Colonic mucosa (tissue), 4 donors: ENCODE results near the gene TMEM89. TPM values are rescaled to one million over a fixed set of nuclear protein-coding genes. Genes with fewer than 3 reads are reported as not detected.
A peak's percentile ranks its signal among the peaks of the same experiment; 100 is the strongest.

Experiments
- DNase-seq: peaks from one replicate; pipeline ENCODE4 v3.0.0-alpha.2; 2020
- H3K27ac ChIP-seq: fragments of 200-600 bp; one replicate; pipeline ENCODE4 v1.8.0; 2021
- H3K27me3 ChIP-seq: fragments of 200-600 bp; one replicate; pipeline ENCODE4 v1.8.0; 2021
- H3K36me3 ChIP-seq: fragments of 200-600 bp; one replicate; pipeline ENCODE4 v1.8.0; 2021
- H3K4me1 ChIP-seq: fragments of 200-600 bp; one replicate; pipeline ENCODE4 v1.8.0; 2021; ENCODE audit warnings: mild to moderate bottlenecking
- H3K4me3 ChIP-seq: fragments of 200-600 bp; one replicate; pipeline ENCODE4 v1.8.0; 2021
- H3K9ac ChIP-seq, 2 donors: one replicate each; pipeline ENCODE4 v1.7.0; 2013; ENCODE audit warnings: control low read depth in 2 of 2, low read depth in 2 of 2, low read length in 2 of 2
- H3K9me3 ChIP-seq: fragments of 200-600 bp; one replicate; pipeline ENCODE4 v1.8.0; 2021
- intact Hi-C: fragments of 100-400 bp; cut with DNase I; formaldehyde crosslinking; loops from one replicate; pipeline ENCODE4 v1.14.1; 2022
- total RNA-seq, 2 donors: library from RNA; stranded (reverse); fragmentation: NEBNext Ultra II Directional in 1 of 2; extraction: Animal tissue kit (Norgen Biotek cat#: 25700) in 1 of 2; gene quantifications; one replicate each; pipeline ENCODE4 v1.2.1, GENCODE V29; 2021
- TF ChIP-seq, protein P1 (sequence below): fragments of 200-600 bp; IDR thresholded peaks from one replicate; pipeline ENCODE4 v1.8.0; 2022; ENCODE audit warnings: antibody characterized with exemption, mild to moderate bottlenecking
- donor health status: healthy.
- donor health status: DM: no; HTN: no; CAD: no.
- donor health status: DM: no; HTN: no; CAD: no.

TMEM89 gene
- total RNA-seq, 2 donors from 2014 or later, result 0.42 TPM; not detected in 1

DNA sequence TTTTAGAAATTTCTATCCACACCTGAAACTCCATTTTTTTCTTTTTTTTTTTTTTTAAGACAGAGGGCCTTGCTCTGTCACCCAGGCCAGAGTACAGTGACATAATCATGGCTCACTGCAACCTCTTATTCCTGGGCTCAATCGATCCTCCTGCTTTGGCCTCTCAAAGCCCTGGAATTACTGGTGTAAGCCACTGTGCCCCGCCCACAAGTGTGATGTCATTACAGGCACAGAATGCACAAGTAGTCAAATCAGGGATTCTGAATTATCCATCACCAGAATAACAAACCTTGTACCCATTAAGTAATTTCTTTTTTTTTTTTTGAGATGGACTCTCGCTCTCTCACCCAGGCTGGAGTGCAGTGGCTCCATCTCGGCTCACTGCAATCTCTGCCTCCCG is 14.1 kb downstream of the TMEM89 start:
- TF ChIP-seq, protein P1, sequence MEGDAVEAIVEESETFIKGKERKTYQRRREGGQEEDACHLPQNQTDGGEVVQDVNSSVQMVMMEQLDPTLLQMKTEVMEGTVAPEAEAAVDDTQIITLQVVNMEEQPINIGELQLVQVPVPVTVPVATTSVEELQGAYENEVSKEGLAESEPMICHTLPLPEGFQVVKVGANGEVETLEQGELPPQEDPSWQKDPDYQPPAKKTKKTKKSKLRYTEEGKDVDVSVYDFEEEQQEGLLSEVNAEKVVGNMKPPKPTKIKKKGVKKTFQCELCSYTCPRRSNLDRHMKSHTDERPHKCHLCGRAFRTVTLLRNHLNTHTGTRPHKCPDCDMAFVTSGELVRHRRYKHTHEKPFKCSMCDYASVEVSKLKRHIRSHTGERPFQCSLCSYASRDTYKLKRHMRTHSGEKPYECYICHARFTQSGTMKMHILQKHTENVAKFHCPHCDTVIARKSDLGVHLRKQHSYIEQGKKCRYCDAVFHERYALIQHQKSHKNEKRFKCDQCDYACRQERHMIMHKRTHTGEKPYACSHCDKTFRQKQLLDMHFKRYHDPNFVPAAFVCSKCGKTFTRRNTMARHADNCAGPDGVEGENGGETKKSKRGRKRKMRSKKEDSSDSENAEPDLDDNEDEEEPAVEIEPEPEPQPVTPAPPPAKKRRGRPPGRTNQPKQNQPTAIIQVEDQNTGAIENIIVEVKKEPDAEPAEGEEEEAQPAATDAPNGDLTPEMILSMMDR, result no peak
- no peaks in the 10 kb centered on the region for H3K9me3 ChIP-seq
- H3K27ac ChIP-seq, result no peak overlapping the region
- H3K27me3 ChIP-seq, result no peaks in the 10 kb centered on the region
- no peak overlapping the region for H3K4me3 ChIP-seq
- no peak for DNase-seq
- no peaks in the 10 kb centered on the region for H3K4me1 ChIP-seq
- peaks cover 31% of the 10 kb centered on the region for H3K36me3 ChIP-seq
- H3K9ac ChIP-seq, result no peak overlapping the region
- intact Hi-C loops, result no loop called here

DNA sequence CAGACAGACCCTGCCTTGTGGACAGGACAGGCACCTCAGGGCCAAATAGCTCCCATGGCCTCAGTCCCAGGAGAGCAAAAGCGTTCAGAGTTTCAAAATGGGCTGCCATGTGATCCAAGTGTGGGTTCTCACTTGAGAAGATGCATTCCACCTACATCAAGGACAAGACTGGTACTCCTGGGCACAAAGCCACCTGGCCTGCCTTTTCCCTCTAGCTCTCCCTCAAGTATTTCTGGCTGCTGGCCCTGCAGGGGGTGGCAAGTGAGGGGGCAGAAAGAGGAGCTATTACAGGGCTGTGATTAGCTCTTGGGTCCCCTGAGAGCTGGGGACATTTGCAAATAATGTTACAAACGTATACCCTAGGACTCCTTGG is 20.0 kb downstream of the TMEM89 start:
- Histone ChIP-seq H3K4me3 (no peak overlapping the region), H3K9me3 (no peaks in the 10 kb centered on the region), H3K27me3 (no peaks in the 10 kb centered on the region), H3K4me1 (peaks cover 7% of the 10 kb centered on the region), H3K36me3 (peaks cover 51% of the 10 kb centered on the region), H3K9ac (no peak overlapping the region), H3K27ac (no peak overlapping the region)
- TF ChIP-seq, protein P1, result no peak
- DNase-seq, result no peak
- intact Hi-C loops, result no loop called here

DNA sequence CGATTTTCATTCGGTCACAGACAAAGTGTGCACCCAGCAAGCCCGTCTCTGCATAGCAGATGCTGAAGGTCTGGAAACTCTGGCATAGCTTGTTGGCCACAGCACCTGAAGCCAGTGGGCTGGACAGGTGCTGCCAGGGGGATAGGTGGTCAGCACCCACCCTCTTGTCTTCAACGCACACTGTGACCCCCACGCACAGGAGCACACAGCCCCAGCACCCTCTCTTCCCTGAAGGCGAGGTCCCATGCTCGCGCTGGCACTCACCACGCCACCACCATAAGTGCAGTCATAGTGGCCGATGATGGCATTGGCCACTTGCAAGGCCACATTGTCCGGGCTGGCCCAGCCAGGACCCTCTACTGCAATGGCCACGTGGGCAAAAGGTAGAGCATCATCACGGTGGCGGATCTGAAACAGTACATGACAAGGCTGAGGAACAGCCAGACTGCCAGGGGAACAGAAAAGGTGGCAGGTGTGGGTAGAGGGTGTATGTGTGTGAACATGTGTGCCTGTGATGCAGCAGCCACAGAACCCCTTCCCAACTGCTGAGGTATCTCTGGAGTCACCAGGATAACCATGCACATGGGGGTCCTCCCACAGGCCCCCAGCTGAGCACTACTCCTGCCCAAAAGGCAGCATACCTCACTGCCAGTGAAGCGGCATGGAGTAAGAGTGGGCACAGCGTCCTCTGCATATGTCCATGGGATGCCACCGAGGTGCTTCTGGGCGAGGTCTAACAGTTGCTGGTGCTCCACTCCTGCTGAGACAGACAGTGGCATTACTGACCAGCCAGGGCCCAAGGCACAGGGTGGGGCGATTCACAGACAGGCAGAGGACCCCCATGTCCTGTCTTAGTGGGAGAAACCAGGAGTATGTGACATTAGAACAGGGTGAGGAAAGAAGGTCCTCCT is 20.6 kb downstream of the TMEM89 start:
- peaks cover 51% of the 10 kb centered on the region for H3K36me3 ChIP-seq
- DNase-seq, result no peak
- no peak overlapping the region for H3K9ac ChIP-seq
- H3K4me1 ChIP-seq, result peaks cover 7% of the 10 kb centered on the region
- no peaks in the 10 kb centered on the region for H3K9me3 ChIP-seq
- intact Hi-C loops, result no loop called here
- H3K27ac ChIP-seq, result no peak overlapping the region
- TF ChIP-seq, protein P1, result no peak
- no peak overlapping the region for H3K4me3 ChIP-seq
- no peaks in the 10 kb centered on the region for H3K27me3 ChIP-seq

DNA sequence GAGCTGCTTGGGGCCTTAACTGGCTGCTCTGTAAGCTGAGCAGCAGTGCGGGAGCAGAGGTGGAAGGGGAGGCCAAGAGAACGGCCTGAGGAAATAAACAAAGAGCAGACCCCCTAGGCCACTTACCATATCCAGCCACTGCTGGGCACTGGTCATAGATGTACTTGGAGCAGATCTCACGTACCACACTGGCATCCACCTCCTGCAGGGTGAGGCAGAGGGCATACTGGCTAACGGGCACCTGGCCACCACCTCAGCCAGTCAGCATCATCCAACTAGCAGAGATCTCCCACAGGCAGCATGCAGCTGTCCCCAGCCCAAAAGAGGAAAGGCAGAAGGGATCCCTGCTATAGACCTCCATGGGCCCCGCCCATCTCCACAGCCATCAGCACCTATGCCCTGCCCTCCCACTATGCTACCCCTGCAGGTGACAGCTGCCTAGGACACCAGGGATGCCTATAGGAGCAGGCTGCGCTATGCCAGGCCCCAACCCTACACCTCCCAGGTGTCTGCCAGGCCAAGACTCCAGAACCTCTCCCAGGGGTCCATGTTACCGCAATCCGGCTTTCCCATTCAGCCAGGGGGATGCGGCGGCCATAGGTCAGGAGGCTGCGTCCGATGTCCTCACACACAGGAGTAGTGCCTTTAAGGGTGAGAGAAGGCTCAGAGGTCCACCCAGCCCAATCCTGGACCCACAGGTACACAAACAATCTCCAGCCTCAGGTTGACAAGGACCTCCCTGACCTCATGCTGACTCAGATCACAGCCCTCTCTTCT is 21.9 kb downstream of the TMEM89 start:
- H3K27me3 ChIP-seq, result peaks cover 4% of the 10 kb centered on the region
- H3K4me3 ChIP-seq, result no peak overlapping the region
- peaks cover 10% of the 10 kb centered on the region for H3K4me1 ChIP-seq
- TF ChIP-seq, protein P1, result no peak
- no peaks in the 10 kb centered on the region for H3K9me3 ChIP-seq
- peaks cover 40% of the 10 kb centered on the region for H3K36me3 ChIP-seq
- intact Hi-C loops, result no loop called here
- peak overlapping the region in 1 of 2 donors; percentile 13 for H3K9ac ChIP-seq
- no peak for DNase-seq
- H3K27ac ChIP-seq, result peak overlapping the region; percentile 65

DNA sequence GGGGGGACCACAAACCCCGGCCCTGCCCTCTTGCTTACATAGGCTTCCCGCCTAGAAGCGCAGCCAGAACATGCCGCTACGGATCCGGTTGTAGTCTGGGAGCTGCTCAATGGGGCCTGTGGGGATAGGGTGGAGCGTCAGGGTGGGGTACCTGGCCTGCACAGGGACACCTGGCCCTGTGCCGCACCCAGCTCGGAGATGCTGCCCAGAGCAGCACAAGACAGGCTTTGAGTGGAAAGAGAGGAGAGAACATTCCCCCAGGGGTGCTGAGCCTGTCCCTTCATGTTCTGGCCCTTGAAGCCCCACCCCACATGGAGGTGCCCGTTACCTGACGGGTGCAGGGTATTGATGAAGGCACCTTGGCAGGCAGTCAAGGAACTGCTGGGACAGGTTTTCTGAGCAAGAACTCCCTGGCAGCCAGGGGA is 22.5 kb downstream of the TMEM89 start:
- no peak for DNase-seq
- no peak overlapping the region for H3K4me3 ChIP-seq

More for the DNA sequence above, 22.5 kb downstream of the TMEM89 start:
- H3K36me3 ChIP-seq, result peaks cover 34% of the 10 kb centered on the region
- H3K9ac ChIP-seq, result peak overlapping the region in 1 of 2 donors; percentile 13
- H3K27me3 ChIP-seq, result peaks cover 9% of the 10 kb centered on the region
- TF ChIP-seq, protein P1, result no peak
- no peaks in the 10 kb centered on the region for H3K9me3 ChIP-seq
- intact Hi-C loops, result no loop called here
- H3K4me1 ChIP-seq, result peaks cover 10% of the 10 kb centered on the region
- H3K27ac ChIP-seq, result peak overlapping the region; percentile 65
